ENCODE measurements around the gene HCAR1.
"Not testable (repeated sequence)": the region's sequence is repeated elsewhere in the genome, so short reads cannot be mapped to it uniquely, and the experiment has no call there.

The HCAR1 gene

DNA sequence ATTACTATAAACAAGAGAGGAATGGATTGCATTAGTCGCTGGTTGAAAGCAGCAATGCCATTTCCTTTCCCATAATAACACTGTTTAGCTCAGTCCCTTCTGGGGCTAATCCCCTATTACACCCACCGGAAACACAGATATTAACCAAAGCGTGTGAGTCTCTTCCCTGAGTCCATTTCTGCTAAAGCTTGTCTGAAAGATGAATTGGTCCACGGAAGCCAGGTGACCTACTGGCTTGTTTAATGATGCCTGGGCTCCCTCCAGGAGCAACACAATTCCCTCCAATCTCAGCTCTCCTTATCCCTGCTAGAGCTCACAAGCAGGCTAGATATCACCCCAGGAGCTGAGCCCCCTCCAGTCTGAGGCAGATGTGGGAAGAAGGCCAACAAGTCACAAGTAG lies 29.2 kb downstream of the HCAR1 start:
- H3K27ac ChIP-seq (ENCODE audit: low read depth, low read length) = peak overlapping the region; percentile 87
- not testable (repeated sequence) for H3K36me3 ChIP-seq (ENCODE audit: control insufficient read depth in 5 of 5, insufficient read depth in 5 of 5, low read length in 5 of 5); H3K9me3 ChIP-seq (ENCODE audit: control insufficient read depth in 5 of 5, low read length in 5 of 5); H3K27me3 ChIP-seq (ENCODE audit: control insufficient read depth in 5 of 5, insufficient read depth in 4 of 5, low read length in 5 of 5)
- peak overlapping the region; percentile 39 to 83 (median 66) for H3K4me3 ChIP-seq (ENCODE audit: low read depth in 1 of 5, low read length in 5 of 5)
- peaks cover 0 to 21% (median 10%) of the 10 kb centered on the region in 5 donors for H3K4me1 ChIP-seq (ENCODE audit: control insufficient read depth in 5 of 5, insufficient read depth in 5 of 5, low read length in 5 of 5)
- H3K9ac ChIP-seq (ENCODE audit: low read length in 5 of 5) = peak overlapping the region in 3 of 5 donors; percentile 45 to 82 (median 71)

DNA sequence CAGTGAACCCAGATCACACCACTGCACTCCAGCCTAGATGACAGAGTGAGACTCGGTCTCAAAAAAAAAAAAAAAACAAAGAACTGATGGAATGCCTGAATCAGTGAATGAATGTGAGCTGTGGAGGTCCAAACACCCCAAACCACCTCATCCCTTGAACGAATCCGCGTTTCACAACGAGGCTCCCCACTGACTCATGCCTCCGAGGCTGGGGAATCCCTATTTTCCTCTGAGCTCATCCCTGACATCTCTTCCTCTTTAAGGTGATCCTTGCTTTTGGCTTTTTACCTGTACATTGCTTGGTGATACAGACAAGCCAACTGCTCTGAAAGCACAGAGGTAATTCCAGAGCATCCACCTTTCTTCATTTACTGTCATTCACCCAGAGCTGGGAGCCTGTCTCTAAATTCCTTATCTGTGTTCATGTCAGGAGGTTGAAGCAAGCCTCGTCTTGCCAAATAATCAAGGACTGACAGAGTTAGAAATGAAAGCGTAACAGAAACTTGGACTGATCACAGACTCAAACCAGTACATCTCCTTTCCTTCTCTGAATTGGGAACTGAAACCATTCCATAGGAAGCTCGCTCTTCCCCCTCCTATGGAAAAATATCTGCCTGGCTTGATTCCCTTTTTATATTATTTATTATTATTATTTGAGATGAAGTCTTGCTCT lies 30.5 kb downstream of the HCAR1 start:
- Histone ChIP-seq H3K4me3 (ENCODE audit: low read depth in 1 of 5, low read length in 5 of 5) (peak overlapping the region in 1 of 5 donors; percentile 67), H3K4me1 (ENCODE audit: control insufficient read depth in 5 of 5, insufficient read depth in 5 of 5, low read length in 5 of 5) (peaks cover 0 to 21% (median 10%) of the 10 kb centered on the region in 5 donors), H3K9ac (ENCODE audit: low read length in 5 of 5) (peak overlapping the region in 2 of 5 donors; percentile 59 to 82), H3K27ac (ENCODE audit: low read depth, low read length) (peak overlapping the region; percentile 87)
- not testable (repeated sequence) for H3K9me3 ChIP-seq (ENCODE audit: control insufficient read depth in 5 of 5, low read length in 5 of 5); H3K27me3 ChIP-seq (ENCODE audit: control insufficient read depth in 5 of 5, insufficient read depth in 4 of 5, low read length in 5 of 5); H3K36me3 ChIP-seq (ENCODE audit: control insufficient read depth in 5 of 5, insufficient read depth in 5 of 5, low read length in 5 of 5)

DNA sequence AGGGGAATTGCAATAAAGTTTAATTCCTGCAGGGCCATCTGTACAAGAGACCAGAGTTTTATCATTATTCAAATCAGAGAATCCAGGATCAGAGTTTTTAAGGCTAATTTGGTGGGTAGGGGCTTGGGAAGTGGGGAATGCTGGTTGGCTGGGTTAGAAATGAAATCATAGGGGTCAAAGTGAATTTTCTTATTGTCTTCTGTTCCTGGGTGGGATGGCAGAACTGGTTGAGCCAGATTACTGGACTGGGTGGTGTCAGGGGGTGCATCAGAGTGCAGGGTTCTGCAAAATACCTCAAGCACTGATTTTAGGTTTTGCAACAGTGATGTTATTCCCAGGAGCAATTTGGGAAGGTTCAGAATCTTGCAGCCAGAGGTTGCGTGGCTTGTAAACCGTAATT lies 33.7 kb downstream of the HCAR1 start:
- H3K27me3 ChIP-seq (ENCODE audit: control insufficient read depth in 5 of 5, insufficient read depth in 4 of 5, low read length in 5 of 5); H3K27ac ChIP-seq (ENCODE audit: low read depth, low read length): not testable (repeated sequence)

DNA sequence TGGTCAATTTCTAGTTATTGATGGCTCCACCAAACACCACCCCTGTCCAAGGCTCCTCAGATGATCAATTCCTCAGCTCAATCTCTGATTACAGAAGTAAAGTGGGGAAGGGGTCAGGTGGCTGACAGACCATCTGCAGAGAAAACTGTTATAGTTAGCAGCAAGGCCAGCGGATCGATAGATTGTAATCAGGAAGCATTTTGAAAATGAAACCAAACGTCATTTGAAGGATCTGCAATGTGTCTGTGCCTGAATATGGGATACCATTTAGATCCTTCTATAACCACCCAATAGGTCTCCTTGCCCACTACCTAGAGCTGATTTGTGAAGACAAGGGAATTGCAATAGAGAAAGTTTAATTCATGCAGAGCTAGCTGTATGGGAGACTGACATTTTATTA lies 39.1 kb downstream of the HCAR1 start:
- no peaks in the 10 kb centered on the region for H3K27me3 ChIP-seq (ENCODE audit: control insufficient read depth in 5 of 5, insufficient read depth in 4 of 5, low read length in 5 of 5)
- peak overlapping the region in 1 of 5 donors; percentile 27 for H3K4me3 ChIP-seq (ENCODE audit: low read depth in 1 of 5, low read length in 5 of 5)
- H3K27ac ChIP-seq (ENCODE audit: low read depth, low read length) = no peak overlapping the region
- no peaks in the 10 kb centered on the region for H3K36me3 ChIP-seq (ENCODE audit: control insufficient read depth in 5 of 5, insufficient read depth in 5 of 5, low read length in 5 of 5)
- peaks cover 0 to 18% (median 5%) of the 10 kb centered on the region in 5 donors for H3K4me1 ChIP-seq (ENCODE audit: control insufficient read depth in 5 of 5, insufficient read depth in 5 of 5, low read length in 5 of 5)
- H3K9me3 ChIP-seq (ENCODE audit: control insufficient read depth in 5 of 5, low read length in 5 of 5) = no peaks in the 10 kb centered on the region
- no peak overlapping the region for H3K9ac ChIP-seq (ENCODE audit: low read length in 5 of 5)

More for the DNA sequence above, 33.7 kb downstream of the HCAR1 start:
- not testable (repeated sequence) for H3K9ac ChIP-seq (ENCODE audit: low read length in 5 of 5); H3K4me1 ChIP-seq (ENCODE audit: control insufficient read depth in 5 of 5, insufficient read depth in 5 of 5, low read length in 5 of 5); H3K9me3 ChIP-seq (ENCODE audit: control insufficient read depth in 5 of 5, low read length in 5 of 5); H3K4me3 ChIP-seq (ENCODE audit: low read depth in 1 of 5, low read length in 5 of 5); H3K36me3 ChIP-seq (ENCODE audit: control insufficient read depth in 5 of 5, insufficient read depth in 5 of 5, low read length in 5 of 5)

DNA sequence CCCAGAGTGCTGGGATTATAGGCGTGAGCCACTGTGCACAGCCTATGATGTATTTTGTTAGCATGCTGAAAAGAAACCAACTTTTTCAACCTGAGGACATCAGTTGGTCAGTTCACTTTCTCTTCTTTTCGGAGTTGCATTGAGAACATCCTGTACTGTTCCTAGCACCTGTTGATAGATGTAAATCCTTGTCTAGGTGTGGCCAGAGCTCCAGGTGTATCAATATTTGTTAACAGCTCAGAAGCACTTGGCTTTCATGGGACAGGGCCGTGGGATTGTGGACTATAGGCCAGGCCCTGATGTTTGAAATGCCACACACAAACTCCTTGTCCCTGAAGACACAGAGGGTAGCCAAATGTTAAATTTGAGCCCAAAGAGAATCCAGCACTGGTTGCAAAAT lies 42.4 kb downstream of the HCAR1 start:
- H3K36me3 ChIP-seq (ENCODE audit: control insufficient read depth in 5 of 5, insufficient read depth in 5 of 5, low read length in 5 of 5) = no peaks in the 10 kb centered on the region
- no peak overlapping the region for H3K27ac ChIP-seq (ENCODE audit: low read depth, low read length)
- H3K4me1 ChIP-seq (ENCODE audit: control insufficient read depth in 5 of 5, insufficient read depth in 5 of 5, low read length in 5 of 5) = peaks cover 0 to 23% (median 5%) of the 10 kb centered on the region in 5 donors
- no peak overlapping the region for H3K4me3 ChIP-seq (ENCODE audit: low read depth in 1 of 5, low read length in 5 of 5)
- H3K9ac ChIP-seq (ENCODE audit: low read length in 5 of 5) = no peak overlapping the region
- no peaks in the 10 kb centered on the region for H3K27me3 ChIP-seq (ENCODE audit: control insufficient read depth in 5 of 5, insufficient read depth in 4 of 5, low read length in 5 of 5)
- H3K9me3 ChIP-seq (ENCODE audit: control insufficient read depth in 5 of 5, low read length in 5 of 5) = no peaks in the 10 kb centered on the region

DNA sequence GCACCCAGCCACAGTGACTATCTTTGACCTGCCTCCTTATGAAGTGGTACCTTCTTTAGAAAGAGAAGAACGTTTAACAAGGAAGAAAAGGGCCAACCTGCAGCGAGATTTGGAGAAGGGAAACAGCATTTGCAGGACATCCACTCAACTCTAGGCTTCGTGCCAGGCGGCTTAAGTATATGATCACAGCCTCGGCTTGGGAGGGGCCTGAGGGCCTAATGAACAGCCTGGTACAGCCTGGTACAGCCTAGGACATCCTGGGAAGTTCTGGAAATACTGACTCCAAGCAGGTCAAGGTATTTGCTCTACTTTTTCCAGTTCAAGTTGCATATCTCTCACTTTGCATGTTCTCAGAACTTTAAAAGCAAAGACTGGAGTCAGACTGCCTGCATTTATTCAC lies 43.6 kb downstream of the HCAR1 start:
- Histone ChIP-seq H3K36me3 (ENCODE audit: control insufficient read depth in 5 of 5, insufficient read depth in 5 of 5, low read length in 5 of 5) (no peaks in the 10 kb centered on the region), H3K9ac (ENCODE audit: low read length in 5 of 5) (no peak overlapping the region), H3K27ac (ENCODE audit: low read depth, low read length) (no peak overlapping the region)

DNA sequence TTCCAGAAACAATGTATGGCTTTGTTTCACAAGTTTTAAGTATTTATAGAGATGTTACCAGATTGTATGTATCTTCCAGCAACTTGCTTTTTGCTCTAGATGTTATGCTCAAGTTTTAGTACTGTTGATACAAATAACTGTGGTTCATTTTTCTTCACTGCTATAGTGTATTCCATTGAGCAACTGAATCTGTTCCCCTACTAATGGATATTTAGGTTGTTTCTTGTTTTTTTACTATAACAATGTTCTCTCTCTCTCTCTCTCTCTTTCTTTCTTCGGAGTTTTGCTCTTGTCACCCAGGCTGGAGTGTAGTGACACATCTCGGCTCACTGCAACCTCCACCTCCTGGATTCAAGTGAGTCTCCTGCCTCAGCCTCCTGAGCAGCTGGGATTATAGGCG lies 44.1 kb downstream of the HCAR1 start:
- no peaks in the 10 kb centered on the region for H3K36me3 ChIP-seq (ENCODE audit: control insufficient read depth in 5 of 5, insufficient read depth in 5 of 5, low read length in 5 of 5)
- no peak overlapping the region for H3K27ac ChIP-seq (ENCODE audit: low read depth, low read length)
- H3K9ac ChIP-seq (ENCODE audit: low read length in 5 of 5) = no peak overlapping the region
- no peaks in the 10 kb centered on the region for H3K9me3 ChIP-seq (ENCODE audit: control insufficient read depth in 5 of 5, low read length in 5 of 5)
- H3K4me3 ChIP-seq (ENCODE audit: low read depth in 1 of 5, low read length in 5 of 5) = no peak overlapping the region
- H3K4me1 ChIP-seq (ENCODE audit: control insufficient read depth in 5 of 5, insufficient read depth in 5 of 5, low read length in 5 of 5) = peaks cover 0 to 24% (median 7%) of the 10 kb centered on the region in 5 donors
- H3K27me3 ChIP-seq (ENCODE audit: control insufficient read depth in 5 of 5, insufficient read depth in 4 of 5, low read length in 5 of 5) = no peaks in the 10 kb centered on the region

More for the DNA sequence above, 43.6 kb downstream of the HCAR1 start:
- no peak overlapping the region for H3K4me3 ChIP-seq (ENCODE audit: low read depth in 1 of 5, low read length in 5 of 5)
- no peaks in the 10 kb centered on the region for H3K9me3 ChIP-seq (ENCODE audit: control insufficient read depth in 5 of 5, low read length in 5 of 5)
- H3K27me3 ChIP-seq (ENCODE audit: control insufficient read depth in 5 of 5, insufficient read depth in 4 of 5, low read length in 5 of 5) = no peaks in the 10 kb centered on the region
- peaks cover 0 to 23% (median 5%) of the 10 kb centered on the region in 5 donors for H3K4me1 ChIP-seq (ENCODE audit: control insufficient read depth in 5 of 5, insufficient read depth in 5 of 5, low read length in 5 of 5)

DNA sequence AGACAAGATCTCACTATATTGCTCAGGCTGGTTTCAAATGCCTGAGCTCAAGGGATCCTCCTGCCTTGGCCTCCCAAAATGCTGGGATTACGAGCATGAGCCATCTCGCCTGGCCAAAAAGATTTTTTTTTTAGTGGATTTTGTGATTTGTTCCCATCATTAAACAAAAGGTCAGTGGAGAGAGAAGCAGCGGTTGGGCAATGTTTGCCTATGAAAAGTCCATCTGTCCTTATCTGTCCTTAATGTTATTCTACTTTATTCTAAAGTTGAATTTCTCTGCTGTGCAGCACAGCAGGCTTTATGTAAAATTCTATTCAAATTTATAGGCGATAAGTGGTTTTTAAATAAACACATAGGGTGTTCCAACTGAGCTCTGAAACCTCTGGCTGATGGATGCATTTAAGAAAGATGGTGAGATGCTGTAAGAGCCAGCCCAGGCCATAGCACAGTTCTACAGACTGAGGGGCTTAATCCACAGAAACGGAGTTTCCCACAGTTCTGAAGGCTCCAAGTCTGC lies 46.3 kb downstream of the HCAR1 start:
- Histone ChIP-seq H3K4me1 (ENCODE audit: control insufficient read depth in 5 of 5, insufficient read depth in 5 of 5, low read length in 5 of 5) (peaks cover 0 to 18% (median 14%) of the 10 kb centered on the region in 5 donors), H3K4me3 (ENCODE audit: low read depth in 1 of 5, low read length in 5 of 5) (no peak overlapping the region), H3K36me3 (ENCODE audit: control insufficient read depth in 5 of 5, insufficient read depth in 5 of 5, low read length in 5 of 5) (no peaks in the 10 kb centered on the region), H3K9ac (ENCODE audit: low read length in 5 of 5) (no peak overlapping the region), H3K27me3 (ENCODE audit: control insufficient read depth in 5 of 5, insufficient read depth in 4 of 5, low read length in 5 of 5) (no peaks in the 10 kb centered on the region), H3K9me3 (ENCODE audit: control insufficient read depth in 5 of 5, low read length in 5 of 5) (no peaks in the 10 kb centered on the region), H3K27ac (ENCODE audit: low read depth, low read length) (no peak overlapping the region)

DNA sequence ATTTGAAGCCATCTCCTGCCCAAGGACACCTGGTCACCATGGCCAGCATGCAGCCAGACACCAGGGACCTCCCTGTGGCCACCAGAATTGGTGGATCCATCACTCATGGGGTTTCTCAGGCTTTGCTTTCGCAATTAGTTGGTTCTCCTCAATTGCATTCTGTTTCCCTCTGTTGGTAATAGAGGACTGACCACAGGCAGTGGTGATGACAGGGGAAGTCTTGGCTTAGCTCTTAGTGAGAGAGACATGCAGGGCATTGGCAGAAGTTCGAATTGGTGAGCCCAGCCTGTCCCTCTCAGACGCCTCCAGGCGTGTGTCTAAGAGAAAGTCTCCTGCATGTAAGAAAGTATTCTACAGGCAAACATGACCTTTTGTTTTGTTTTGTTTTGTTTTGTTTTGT lies 48.8 kb downstream of the HCAR1 start:
- Histone ChIP-seq H3K9ac (ENCODE audit: low read length in 5 of 5) (no peak overlapping the region), H3K36me3 (ENCODE audit: control insufficient read depth in 5 of 5, insufficient read depth in 5 of 5, low read length in 5 of 5) (no peaks in the 10 kb centered on the region)

DNA sequence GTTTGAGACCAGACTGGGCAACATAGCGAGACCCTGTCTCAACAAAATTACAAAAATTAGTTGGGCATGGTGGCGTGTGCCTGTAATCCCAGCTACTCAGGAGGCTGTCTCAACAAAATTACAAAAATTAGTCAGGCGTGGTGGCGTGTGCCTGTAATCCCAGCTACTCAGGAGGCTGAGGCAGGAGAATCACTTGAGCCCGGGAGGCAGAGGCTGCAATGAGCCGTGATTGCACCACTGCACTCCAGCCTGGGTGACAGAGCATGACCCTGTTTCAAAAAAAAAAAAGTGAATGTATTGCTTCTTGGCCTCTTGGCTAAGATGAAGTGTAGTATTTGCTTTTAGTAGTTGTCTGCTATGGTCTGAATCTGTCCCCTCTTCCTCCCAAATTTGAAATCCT lies 49.7 kb downstream of the HCAR1 start:
- peaks cover 0 to 37% (median 29%) of the 10 kb centered on the region in 5 donors for H3K4me1 ChIP-seq (ENCODE audit: control insufficient read depth in 5 of 5, insufficient read depth in 5 of 5, low read length in 5 of 5)

More for the DNA sequence above, 48.8 kb downstream of the HCAR1 start:
- no peaks in the 10 kb centered on the region for H3K9me3 ChIP-seq (ENCODE audit: control insufficient read depth in 5 of 5, low read length in 5 of 5)
- peaks cover 0 to 37% (median 29%) of the 10 kb centered on the region in 5 donors for H3K4me1 ChIP-seq (ENCODE audit: control insufficient read depth in 5 of 5, insufficient read depth in 5 of 5, low read length in 5 of 5)
- H3K27ac ChIP-seq (ENCODE audit: low read depth, low read length) = no peak overlapping the region
- H3K27me3 ChIP-seq (ENCODE audit: control insufficient read depth in 5 of 5, insufficient read depth in 4 of 5, low read length in 5 of 5) = no peaks in the 10 kb centered on the region
- no peak overlapping the region for H3K4me3 ChIP-seq (ENCODE audit: low read depth in 1 of 5, low read length in 5 of 5)

More for the DNA sequence above, 49.7 kb downstream of the HCAR1 start:
- not testable (repeated sequence) for H3K36me3 ChIP-seq (ENCODE audit: control insufficient read depth in 5 of 5, insufficient read depth in 5 of 5, low read length in 5 of 5); H3K4me3 ChIP-seq (ENCODE audit: low read depth in 1 of 5, low read length in 5 of 5); H3K9me3 ChIP-seq (ENCODE audit: control insufficient read depth in 5 of 5, low read length in 5 of 5); H3K27ac ChIP-seq (ENCODE audit: low read depth, low read length); H3K27me3 ChIP-seq (ENCODE audit: control insufficient read depth in 5 of 5, insufficient read depth in 4 of 5, low read length in 5 of 5); H3K9ac ChIP-seq (ENCODE audit: low read length in 5 of 5)

Measured in subcutaneous abdominal adipose tissue (tissue), 5 donors.